ENCODE measurements around the gene CARD19. TPM values are rescaled to one million over a fixed set of nuclear protein-coding genes. Genes with fewer than 3 reads are reported as not detected.
A peak's percentile ranks its signal among the peaks of the same experiment; 100 is the strongest.

Gene CARD19
- total and polyA plus RNA-seq, 9 of the 15 experiments (the other 6 are each of a cell fraction or from before 2014, with no cell fraction given), result 0.90 to 34.9 (median 14.6) TPM

DNA sequence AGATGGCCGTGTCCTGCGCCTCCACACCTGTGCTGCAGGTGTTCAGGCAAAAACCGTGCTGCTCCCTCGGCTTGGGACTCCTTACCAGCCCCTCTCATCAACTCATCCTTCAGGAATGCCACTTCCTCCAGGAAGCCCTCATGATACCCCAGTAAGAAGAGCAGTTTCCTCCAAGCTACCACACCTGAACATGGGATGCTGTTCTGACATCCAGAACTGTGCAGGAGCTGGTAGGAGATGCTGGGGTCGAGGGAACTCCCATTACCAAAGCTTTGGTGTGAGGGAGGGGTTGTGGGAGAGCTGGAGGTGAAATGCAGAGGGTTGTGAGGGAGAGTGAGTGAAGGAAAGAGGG is 18.9 kb downstream of the CARD19 start:
- POLR2A ChIA-PET, result no interaction called here
- H3K79me2 ChIP-seq (ENCODE audit: control insufficient read depth, insufficient read depth, low read length), result no peaks in the 10 kb centered on the region
- intact Hi-C loops (cut with micrococcal nuclease), result no loop called here
- TF ChIP-seq LARP7 (IDR thresholded peaks at IDR 0.05) (no peak), TEAD1 (CRISPR knock-in tag; IDR thresholded peaks at IDR 0.05) (peak in 1 of 2 experiments; percentile 93; a peak in 2 of 4 replicates), JUND (IDR thresholded peaks at IDR 0.05; ENCODE audit: borderline replicate concordance, low read depth, low read length) (no peak), JUND (tag; IDR thresholded peaks at IDR 0.05; ENCODE audit: borderline replicate concordance, low read depth, low read length) (peak; percentile 6; the same call in 1 of the 3 replicates), HNRNPK (IDR thresholded peaks at IDR 0.05; ENCODE audit: low read depth, low read length, poor library complexity, severe bottlenecking) (no peak), KDM1A (IDR thresholded peaks at IDR 0.05) (peak in 1 of 2 experiments; percentile 61; a peak in 1 of 4 replicates), CHCHD3 (CRISPR knock-in tag; IDR thresholded peaks at IDR 0.05) (no peak), ZNF695 (CRISPR knock-in tag; IDR thresholded peaks at IDR 0.05) (no peak), CBX5 (IDR thresholded peaks at IDR 0.05; ENCODE audit: borderline replicate concordance, low read depth) (no peak), BCOR (IDR thresholded peaks at IDR 0.05) (peak; percentile 65), BRD9 (IDR thresholded peaks at IDR 0.05; ENCODE audit: low read depth, partially characterized antibody) (no peak), ZNF174 (CRISPR knock-in tag; IDR thresholded peaks at IDR 0.05) (no peak), POLR3G (IDR thresholded peaks at IDR 0.05; ENCODE audit: extremely low read depth, insufficient read length, insufficient replicate concordance) (no peak), ZFP36 (IDR thresholded peaks at IDR 0.05; ENCODE audit: low read depth, low read length, partially characterized antibody) (peak; percentile 95), ZNF3 (CRISPR knock-in tag; IDR thresholded peaks at IDR 0.05) (no peak), HMG20A (CRISPR knock-in tag; conservative IDR thresholded peaks at IDR 0.05) (no peak), NFXL1 (CRISPR knock-in tag; IDR thresholded peaks at IDR 0.05) (no peak), ZNF589 (CRISPR knock-in tag; IDR thresholded peaks at IDR 0.05; ENCODE audit: low read depth) (no peak)
- TF ChIP-seq, protein P1, sequence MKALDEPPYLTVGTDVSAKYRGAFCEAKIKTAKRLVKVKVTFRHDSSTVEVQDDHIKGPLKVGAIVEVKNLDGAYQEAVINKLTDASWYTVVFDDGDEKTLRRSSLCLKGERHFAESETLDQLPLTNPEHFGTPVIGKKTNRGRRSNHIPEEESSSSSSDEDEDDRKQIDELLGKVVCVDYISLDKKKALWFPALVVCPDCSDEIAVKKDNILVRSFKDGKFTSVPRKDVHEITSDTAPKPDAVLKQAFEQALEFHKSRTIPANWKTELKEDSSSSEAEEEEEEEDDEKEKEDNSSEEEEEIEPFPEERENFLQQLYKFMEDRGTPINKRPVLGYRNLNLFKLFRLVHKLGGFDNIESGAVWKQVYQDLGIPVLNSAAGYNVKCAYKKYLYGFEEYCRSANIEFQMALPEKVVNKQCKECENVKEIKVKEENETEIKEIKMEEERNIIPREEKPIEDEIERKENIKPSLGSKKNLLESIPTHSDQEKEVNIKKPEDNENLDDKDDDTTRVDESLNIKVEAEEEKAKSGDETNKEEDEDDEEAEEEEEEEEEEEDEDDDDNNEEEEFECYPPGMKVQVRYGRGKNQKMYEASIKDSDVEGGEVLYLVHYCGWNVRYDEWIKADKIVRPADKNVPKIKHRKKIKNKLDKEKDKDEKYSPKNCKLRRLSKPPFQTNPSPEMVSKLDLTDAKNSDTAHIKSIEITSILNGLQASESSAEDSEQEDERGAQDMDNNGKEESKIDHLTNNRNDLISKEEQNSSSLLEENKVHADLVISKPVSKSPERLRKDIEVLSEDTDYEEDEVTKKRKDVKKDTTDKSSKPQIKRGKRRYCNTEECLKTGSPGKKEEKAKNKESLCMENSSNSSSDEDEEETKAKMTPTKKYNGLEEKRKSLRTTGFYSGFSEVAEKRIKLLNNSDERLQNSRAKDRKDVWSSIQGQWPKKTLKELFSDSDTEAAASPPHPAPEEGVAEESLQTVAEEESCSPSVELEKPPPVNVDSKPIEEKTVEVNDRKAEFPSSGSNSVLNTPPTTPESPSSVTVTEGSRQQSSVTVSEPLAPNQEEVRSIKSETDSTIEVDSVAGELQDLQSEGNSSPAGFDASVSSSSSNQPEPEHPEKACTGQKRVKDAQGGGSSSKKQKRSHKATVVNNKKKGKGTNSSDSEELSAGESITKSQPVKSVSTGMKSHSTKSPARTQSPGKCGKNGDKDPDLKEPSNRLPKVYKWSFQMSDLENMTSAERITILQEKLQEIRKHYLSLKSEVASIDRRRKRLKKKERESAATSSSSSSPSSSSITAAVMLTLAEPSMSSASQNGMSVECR (CRISPR knock-in tag; IDR thresholded peaks at IDR 0.05), result no peak
- TF ChIP-seq, protein P2, sequence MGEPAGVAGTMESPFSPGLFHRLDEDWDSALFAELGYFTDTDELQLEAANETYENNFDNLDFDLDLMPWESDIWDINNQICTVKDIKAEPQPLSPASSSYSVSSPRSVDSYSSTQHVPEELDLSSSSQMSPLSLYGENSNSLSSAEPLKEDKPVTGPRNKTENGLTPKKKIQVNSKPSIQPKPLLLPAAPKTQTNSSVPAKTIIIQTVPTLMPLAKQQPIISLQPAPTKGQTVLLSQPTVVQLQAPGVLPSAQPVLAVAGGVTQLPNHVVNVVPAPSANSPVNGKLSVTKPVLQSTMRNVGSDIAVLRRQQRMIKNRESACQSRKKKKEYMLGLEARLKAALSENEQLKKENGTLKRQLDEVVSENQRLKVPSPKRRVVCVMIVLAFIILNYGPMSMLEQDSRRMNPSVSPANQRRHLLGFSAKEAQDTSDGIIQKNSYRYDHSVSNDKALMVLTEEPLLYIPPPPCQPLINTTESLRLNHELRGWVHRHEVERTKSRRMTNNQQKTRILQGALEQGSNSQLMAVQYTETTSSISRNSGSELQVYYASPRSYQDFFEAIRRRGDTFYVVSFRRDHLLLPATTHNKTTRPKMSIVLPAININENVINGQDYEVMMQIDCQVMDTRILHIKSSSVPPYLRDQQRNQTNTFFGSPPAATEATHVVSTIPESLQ (CRISPR knock-in tag; IDR thresholded peaks at IDR 0.05), result no peak

More for the DNA sequence above, 18.9 kb downstream of the CARD19 start:
- H3K27ac ChIP-seq (ENCODE audit: extremely low read depth, low read depth, low read length), result peak overlapping the region; percentile 89; the same call in 2 of the 3 replicates
- H3K4me1 ChIP-seq (replicated peaks in 1 of 2; ENCODE audit: control insufficient read depth in 2 of 2, insufficient read depth in 2 of 2, low read length in 2 of 2), result peaks cover 40 to 65% of the 10 kb centered on the region in 2 experiments
- BruUV-seq (replicated peaks), result no TSS peak
- in situ Hi-C loops (cut with MboI), result no loop called here
- H3K4me2 ChIP-seq (ENCODE audit: insufficient read depth, low read length), result no peak overlapping the region
- peaks cover 3% of the 10 kb centered on the region for H3K9me1 ChIP-seq (ENCODE audit: control insufficient read depth, insufficient read depth, low read length)
- H2AFZ ChIP-seq (ENCODE audit: low read depth, low read length), result 0 out of 2 replicates have a peak overlapping the region, but pooled peaks have one; percentile 40
- CTCF ChIA-PET (ENCODE audit: low intra/inter-chr PET ratio), result no interaction called here
- no peaks in the 10 kb centered on the region for H4K20me1 ChIP-seq (replicated peaks; ENCODE audit: control insufficient read depth, insufficient read depth, low read length)
- H3K4me3 ChIP-seq, result no peak overlapping the region
- FAIRE-seq (no peak), ATAC-seq (no peak), DNase-seq (ENCODE audit: extremely low read depth in 1 of 4, low spot score in 3 of 4) (no peak)
- 73% methylated on average over 5 of the region's 5 CpGs for WGBS (ENCODE audit: insufficient coverage, low coverage, missing lambda C conversion rate)
- H3K36me3 ChIP-seq (ENCODE audit: control insufficient read depth, insufficient read depth, low read length), result peaks cover 5% of the 10 kb centered on the region; the same call in 1 of the 3 replicates
- no peaks in the 10 kb centered on the region for H3K9me3 ChIP-seq (replicated peaks; ENCODE audit: control insufficient read depth, insufficient read depth, low read depth, low read length)
- H3K9ac ChIP-seq (ENCODE audit: insufficient read depth in 1 of 2, low read depth in 2 of 2, low read length in 2 of 2), result peak overlapping the region in 1 of 2 experiments; percentile 87; a peak in 3 of 4 replicates
- H3K27me3 ChIP-seq (ENCODE audit: control insufficient read depth in 2 of 2, insufficient read depth in 2 of 2, low read length in 2 of 2), result no peaks in the 10 kb centered on the region

All from K562 (cell line).